NCI-H2171 (cell line): Measurements from ENCODE around the gene NPHS1.
"Not testable (repeated sequence)": the region's sequence is repeated elsewhere in the genome, so short reads cannot be mapped to it uniquely, and the experiment has no call there.

Experiments used
- DNase-seq: peaks from one replicate; lab custom pipeline; 2025; lab: John Stamatoyannopoulos, UW

NPHS1 gene

GRCh38 chr19:35847911-35848310, 4.4 kb downstream of the NPHS1 start:
- DNase-seq: no peak

GRCh38 chr19:35846038-35846668, 6.2 kb downstream of the NPHS1 start:
- peak; percentile 24 for DNase-seq

GRCh38 chr19:35845215-35846037, 6.9 kb downstream of the NPHS1 start:
- no peak for DNase-seq

- no peak for DNase-seq
These were observed 7.7 kb downstream of the NPHS1 start for GRCh38 chr19:35844482-35845214.

GRCh38 chr19:35843676-35844481, 8.4 kb downstream of the NPHS1 start:
- peak; percentile 9 for DNase-seq

- no peak for DNase-seq
These were observed 9.5 kb downstream of the NPHS1 start for GRCh38 chr19:35842666-35843272.

GRCh38 chr19:35841961-35842595, 10.2 kb downstream of the NPHS1 start:
- DNase-seq: no peak

- DNase-seq: not testable (repeated sequence)
These were observed 16.2 kb downstream of the NPHS1 start for GRCh38 chr19:35836096-35836495.

- no peak for DNase-seq
These were observed 18.3 kb downstream of the NPHS1 start for GRCh38 chr19:35833972-35834371.

- no peak for DNase-seq
These were observed 20.2 kb downstream of the NPHS1 start for GRCh38 chr19:35832054-35832453.

GRCh38 chr19:35830986-35831385, 21.3 kb downstream of the NPHS1 start:
- no peak for DNase-seq

GRCh38 chr19:35828692-35829301, 23.5 kb downstream of the NPHS1 start:
- DNase-seq: no peak

GRCh38 chr19:35824150-35824549, 28.2 kb downstream of the NPHS1 start:
- no peak for DNase-seq

GRCh38 chr19:35822579-35822978, 29.7 kb downstream of the NPHS1 start:
- DNase-seq: no peak

- no peak for DNase-seq
These were observed 33.9 kb downstream of the NPHS1 start for GRCh38 chr19:35818445-35818844.

- DNase-seq: no peak
These were observed 35.5 kb downstream of the NPHS1 start for GRCh38 chr19:35816846-35817245.

GRCh38 chr19:35816262-35816661, 36.0 kb downstream of the NPHS1 start:
- DNase-seq: no peak

- DNase-seq: no peak
These were observed 39.0 kb downstream of the NPHS1 start for GRCh38 chr19:35813043-35813890.

GRCh38 chr19:35812220-35813042, 39.9 kb downstream of the NPHS1 start, which contains the start of gene PRODH2:
Gene PRODH2 (minus strand): TSS chr19:35812845. CDS start chr19:35812805, 40 bp downstream.
- no peak for DNase-seq
